ENCODE data around the gene ALG3. TPM values are rescaled to one million over a fixed set of nuclear protein-coding genes. Genes with fewer than 3 reads are reported as not detected.
"Not testable (repeated sequence)": the region's sequence is repeated elsewhere in the genome, so short reads cannot be mapped to it uniquely, and the experiment has no call there.

The ALG3 gene
- total RNA-seq, 4 donors from 2014 or later: 49.2 to 87.3 (median 66.8) TPM

DNA sequence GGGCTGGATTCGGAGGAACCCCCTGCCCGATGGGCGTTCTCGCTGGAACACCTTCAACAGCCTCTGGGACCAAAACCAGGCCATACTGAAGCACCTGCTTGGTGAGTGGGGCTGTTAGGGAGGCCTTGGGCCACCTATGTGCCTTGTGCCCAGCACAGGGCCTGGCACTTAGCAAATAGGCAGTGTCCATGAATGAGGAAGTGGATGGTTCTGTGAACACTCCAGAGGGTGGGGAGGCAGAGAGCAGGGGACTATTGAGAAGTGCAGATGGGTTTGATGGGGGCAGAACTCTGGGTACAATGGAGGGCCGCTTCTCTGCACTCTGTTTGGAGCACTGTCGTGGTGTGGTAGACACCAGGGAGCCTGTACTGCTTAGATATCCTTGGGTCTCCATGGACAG, 28.6 kb upstream of the ALG3 start:
- Histone ChIP-seq H3K9me3 (no peaks in the 10 kb centered on the region), H3K27ac (no peak overlapping the region), H3K4me1 (no peaks in the 10 kb centered on the region), H3K4me3 (replicated peaks in 1 of 3) (no peak overlapping the region), H3K36me3 (no peaks in the 10 kb centered on the region), H3K27me3 (peaks cover 8% of the 10 kb centered on the region)
- no peak for DNase-seq
- 87 to 94% methylated on average over 6 of the region's 6 CpGs for WGBS, 2 donors
- TF ChIP-seq POLR2A (IDR thresholded peaks at IDR 0.05): no peak
- TF ChIP-seq, protein P1, sequence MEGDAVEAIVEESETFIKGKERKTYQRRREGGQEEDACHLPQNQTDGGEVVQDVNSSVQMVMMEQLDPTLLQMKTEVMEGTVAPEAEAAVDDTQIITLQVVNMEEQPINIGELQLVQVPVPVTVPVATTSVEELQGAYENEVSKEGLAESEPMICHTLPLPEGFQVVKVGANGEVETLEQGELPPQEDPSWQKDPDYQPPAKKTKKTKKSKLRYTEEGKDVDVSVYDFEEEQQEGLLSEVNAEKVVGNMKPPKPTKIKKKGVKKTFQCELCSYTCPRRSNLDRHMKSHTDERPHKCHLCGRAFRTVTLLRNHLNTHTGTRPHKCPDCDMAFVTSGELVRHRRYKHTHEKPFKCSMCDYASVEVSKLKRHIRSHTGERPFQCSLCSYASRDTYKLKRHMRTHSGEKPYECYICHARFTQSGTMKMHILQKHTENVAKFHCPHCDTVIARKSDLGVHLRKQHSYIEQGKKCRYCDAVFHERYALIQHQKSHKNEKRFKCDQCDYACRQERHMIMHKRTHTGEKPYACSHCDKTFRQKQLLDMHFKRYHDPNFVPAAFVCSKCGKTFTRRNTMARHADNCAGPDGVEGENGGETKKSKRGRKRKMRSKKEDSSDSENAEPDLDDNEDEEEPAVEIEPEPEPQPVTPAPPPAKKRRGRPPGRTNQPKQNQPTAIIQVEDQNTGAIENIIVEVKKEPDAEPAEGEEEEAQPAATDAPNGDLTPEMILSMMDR (IDR thresholded peaks at IDR 0.05): no peak
- intact Hi-C loops (cut with DNase I): no loop called here

DNA sequence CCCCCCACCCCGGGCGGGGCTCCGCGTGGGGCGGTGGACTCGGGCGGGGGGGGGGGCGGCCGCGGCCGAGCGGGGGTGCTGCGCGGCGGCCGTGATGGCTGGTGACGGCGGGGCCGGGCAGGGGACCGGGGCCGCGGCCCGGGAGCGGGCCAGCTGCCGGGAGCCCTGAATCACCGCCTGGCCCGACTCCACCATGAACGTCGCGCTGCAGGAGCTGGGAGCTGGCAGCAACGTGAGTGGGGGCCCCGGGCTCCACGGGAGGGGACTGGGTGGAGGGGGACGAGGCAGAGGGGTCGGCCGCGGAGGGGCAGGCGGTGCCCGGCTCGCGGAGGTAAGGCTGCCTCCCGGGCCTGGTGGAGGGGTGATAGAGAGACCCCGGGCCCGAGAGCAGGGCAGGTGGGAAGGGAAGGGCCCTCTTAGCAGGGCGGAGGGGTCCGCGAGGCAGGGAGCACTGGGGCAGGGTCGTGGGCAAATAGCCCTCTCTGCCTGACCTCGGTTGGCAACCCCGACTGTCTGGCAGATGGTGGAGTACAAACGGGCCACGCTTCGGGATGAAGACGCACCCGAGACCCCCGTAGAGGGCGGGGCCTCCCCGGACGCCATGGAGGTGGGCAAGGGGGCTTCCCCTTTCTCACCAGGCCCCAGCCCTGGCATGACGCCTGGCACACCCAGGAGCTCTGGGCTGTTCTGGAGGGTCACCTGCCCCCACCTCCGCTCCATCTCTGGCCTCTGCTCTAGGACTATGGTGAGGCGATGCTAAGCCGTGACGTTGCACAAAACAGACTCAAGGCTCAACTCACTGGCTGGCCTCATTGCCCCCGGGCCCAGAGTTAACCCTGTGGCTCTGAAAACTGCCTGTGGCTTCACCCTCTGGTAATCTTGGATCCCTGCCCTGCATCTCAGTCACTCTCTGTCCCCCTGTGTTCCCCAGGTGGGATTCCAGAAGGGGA, 27.5 kb upstream of the ALG3 start, which contains the start of gene ECE2:
ECE2 (plus strand) TSS at position 62 of the 950 bp plus-strand sequence; CDS start at position 194, 132 bp downstream.
- TF ChIP-seq POLR2A (IDR thresholded peaks at IDR 0.05): no peak
- TF ChIP-seq, protein P1 (IDR thresholded peaks at IDR 0.05): no peak
- intact Hi-C loops (cut with DNase I): no loop called here
- Histone ChIP-seq H3K9me3 (no peaks in the 10 kb centered on the region), H3K4me3 (replicated peaks in 1 of 3) (no peak within 1 kb of the TSS), H3K36me3 (no peaks in the 10 kb centered on the region), H3K27ac (no peak within 1 kb of the TSS), H3K27me3 (peaks cover 8% of the 10 kb centered on the region), H3K4me1 (no peaks in the 10 kb centered on the region)
- WGBS, 2 donors: 11 to 46% methylated on average over 10 to 21 of the region's 65 CpGs
- no peak for DNase-seq

DNA sequence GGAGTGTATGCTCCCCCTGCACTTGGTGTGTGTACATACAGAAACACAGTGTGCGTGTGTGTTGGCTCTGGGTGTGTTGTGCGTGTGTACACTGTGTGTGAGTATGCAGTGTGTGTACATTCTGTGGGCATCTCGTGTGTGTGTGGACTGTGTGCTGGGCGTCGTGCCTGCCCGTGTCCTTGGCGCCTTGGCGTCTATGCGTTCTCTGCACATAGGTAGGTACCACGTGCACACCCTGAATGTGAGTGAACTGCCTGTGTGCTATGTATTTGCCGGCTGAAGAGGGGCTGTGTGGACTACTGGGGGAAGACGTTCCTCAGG, 26.6 kb upstream of the ALG3 start:
- no peaks in the 10 kb centered on the region for H3K4me1 ChIP-seq
- TF ChIP-seq, protein P1 (IDR thresholded peaks at IDR 0.05): no peak
- no peak for TF ChIP-seq POLR2A (IDR thresholded peaks at IDR 0.05)
- no peaks in the 10 kb centered on the region for H3K9me3 ChIP-seq
- 71 to 73% methylated on average over 12 of the region's 12 CpGs for WGBS, 2 donors
- H3K27me3 ChIP-seq: peaks cover 8% of the 10 kb centered on the region
- H3K36me3 ChIP-seq: no peaks in the 10 kb centered on the region
- DNase-seq: no peak
- no peak overlapping the region for H3K27ac ChIP-seq
- H3K4me3 ChIP-seq (replicated peaks in 1 of 3): no peak overlapping the region
- intact Hi-C loops (cut with DNase I): no loop called here

DNA sequence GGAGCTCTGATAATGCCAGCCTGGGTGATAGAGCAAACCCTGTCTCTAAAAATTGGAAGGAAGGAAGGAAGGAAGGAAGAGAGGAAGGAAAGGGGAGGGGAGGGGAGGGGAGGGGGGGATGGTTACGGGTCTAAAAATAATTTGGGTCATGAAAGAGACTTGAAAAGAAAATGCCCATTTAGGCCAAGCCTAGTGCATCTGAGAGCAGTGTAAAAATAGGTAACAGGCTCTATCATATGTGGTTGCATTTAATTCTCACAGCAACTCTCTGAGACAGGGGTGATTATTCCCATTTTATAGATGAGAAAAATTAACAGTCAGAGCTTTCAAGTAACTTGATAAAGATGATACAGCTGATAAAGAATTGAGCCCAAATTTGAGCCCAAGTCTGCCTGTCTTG, 23.5 kb upstream of the ALG3 start:
- no peaks in the 10 kb centered on the region for H3K9me3 ChIP-seq
- no peak overlapping the region for H3K4me3 ChIP-seq (replicated peaks in 1 of 3)
- TF ChIP-seq, protein P1 (IDR thresholded peaks at IDR 0.05): no peak
- no peak for TF ChIP-seq POLR2A (IDR thresholded peaks at IDR 0.05)
- DNase-seq: no peak
- H3K36me3 ChIP-seq: no peaks in the 10 kb centered on the region
- peaks cover 8% of the 10 kb centered on the region for H3K27me3 ChIP-seq
- 58 to 68% methylated on average over 1 of the region's 1 CpG for WGBS, 2 donors
- intact Hi-C loops (cut with DNase I): no loop called here
- no peak overlapping the region for H3K27ac ChIP-seq
- H3K4me1 ChIP-seq: no peaks in the 10 kb centered on the region

DNA sequence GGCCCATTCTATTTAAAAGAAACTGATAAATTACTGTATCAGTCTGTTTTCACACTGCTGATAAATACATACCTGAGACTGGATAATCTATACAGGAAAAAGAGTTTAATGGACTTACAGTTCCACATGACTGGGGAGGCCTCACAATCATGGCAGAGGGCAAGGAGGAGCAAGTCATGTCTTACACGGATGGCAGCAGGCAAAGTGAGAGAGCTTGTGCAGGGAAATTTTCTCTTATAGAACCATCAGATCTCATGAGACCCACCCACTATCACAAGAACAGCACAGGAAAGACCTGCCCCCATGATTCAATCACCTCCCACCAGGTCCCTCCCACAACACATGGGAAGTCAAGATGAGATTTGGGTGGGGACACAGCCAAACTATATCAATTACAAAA, 18.5 kb upstream of the ALG3 start:
- DNase-seq; H3K4me1 ChIP-seq; H3K27ac ChIP-seq; H3K36me3 ChIP-seq; H3K4me3 ChIP-seq (replicated peaks in 1 of 3); intact Hi-C loops (cut with DNase I); H3K9me3 ChIP-seq: not testable (repeated sequence)
- peaks cover 10% of the 10 kb centered on the region for H3K27me3 ChIP-seq
- 82 to 94% methylated on average over 1 of the region's 1 CpG for WGBS, 2 donors

Measured in thyroid gland (tissue), 4 donors.